ENCODE measurements around the gene GLRX2.
"Not testable (repeated sequence)": the region's sequence is repeated elsewhere in the genome, so short reads cannot be mapped to it uniquely, and the experiment has no call there.

GLRX2 gene

DNA sequence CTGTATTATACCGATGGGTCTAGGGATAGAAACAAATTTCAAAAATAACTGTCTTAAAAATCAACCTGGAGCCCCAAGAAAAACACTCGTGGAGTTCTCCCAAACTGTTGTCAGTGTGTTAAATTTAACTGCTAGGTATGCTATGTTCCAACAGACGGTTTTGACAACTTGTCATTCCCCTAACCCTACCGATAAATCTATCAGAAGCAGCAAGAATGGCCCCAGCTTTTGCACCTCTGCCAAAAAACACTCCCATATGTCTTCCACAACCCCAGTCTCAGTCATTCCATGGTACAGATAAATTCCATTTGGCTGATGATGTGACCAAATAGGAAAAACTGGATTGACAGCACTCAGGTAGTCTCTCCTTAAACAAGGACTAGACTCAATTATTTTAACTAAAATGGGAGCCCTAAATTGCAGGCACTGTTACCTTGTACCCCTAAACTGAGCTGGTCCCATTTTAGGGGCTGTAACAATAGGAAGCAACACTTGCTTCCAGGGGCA is 51.0 kb downstream of the GLRX2 start:
- DNase-seq (ENCODE audit: low read depth): no peak

DNA sequence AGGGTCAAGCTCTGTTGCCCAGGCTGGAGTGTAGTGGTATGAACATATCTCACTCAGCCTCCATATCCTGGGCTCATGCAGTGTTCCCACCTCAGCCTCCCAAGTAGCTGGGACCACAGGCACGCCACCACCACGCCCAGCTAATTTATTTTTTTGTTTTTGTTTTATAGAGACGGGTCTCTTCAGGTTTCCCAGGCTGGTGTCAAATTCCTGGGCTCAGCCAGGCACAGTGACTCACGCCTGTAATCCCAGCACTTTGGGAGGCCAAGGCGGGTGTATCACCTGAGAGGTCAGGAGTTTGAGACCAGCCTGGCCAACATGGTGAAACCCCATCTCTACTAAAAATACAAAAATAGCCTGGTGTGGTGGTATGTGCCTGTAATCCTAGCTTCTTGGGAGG is 56.3 kb downstream of the GLRX2 start:
- not testable (repeated sequence) for H3K4me3 ChIP-seq (ENCODE audit: control insufficient read depth, low read depth, low read length); DNase-seq (ENCODE audit: low read depth)

More for the DNA sequence above, 51.0 kb downstream of the GLRX2 start:
- H3K4me3 ChIP-seq (ENCODE audit: control insufficient read depth, low read depth, low read length): no peak overlapping the region
- no peak for TF ChIP-seq CTCF (conservative IDR thresholded peaks at IDR 0.05; ENCODE audit: control insufficient read depth, insufficient read depth, low read depth, low read length)
